HepG2 (cell line): ENCODE results near the gene ITLN1. TPM values are rescaled to one million over a fixed set of nuclear protein-coding genes. Genes with fewer than 3 reads are reported as not detected.

Source experiments
- ATAC-seq: fragments of 200-7000 bp; cut with Tn5 transposase; 3 replicates; pipeline ENCODE4 v1.9.1; 2020; ENCODE audit warnings: mild to moderate bottlenecking, moderate library complexity
- BruUV-seq: library from RNA; stranded (reverse); fragments of 400-500 nt; replicated peaks from 2 replicates; lab custom pipeline; 2021; lab: Mats Ljungman, UMichigan
- CTCF ChIA-PET: fragments of 300-600 bp; formaldehyde crosslinking; extraction: SDS; loops from one replicate; lab custom pipeline; 2021; ENCODE audit warnings: low total read pairs, inconsistent platforms, low intra/inter-chr PET ratio; lab: Yijun Ruan, JAX
- POLR2A ChIA-PET: fragments of 350-600 bp; sonication (Branson Sonifier 250); formaldehyde crosslinking; loops from one replicate; lab custom pipeline; 2020; ENCODE audit warnings: antibody characterized with exemption, inconsistent platforms; lab: Yijun Ruan, JAX
- DNase-seq: peaks from one replicate; pipeline ENCODE4 v3.0.0-alpha.2; 2015; ENCODE audit warnings: low spot score
- FAIRE-seq: peaks from 3 replicates; lab custom pipeline; 2011; peaks lifted over from hg19 to GRCh38; lab: Jason Lieb, UNC
- H2AFZ ChIP-seq: one replicate; pipeline ENCODE4 v1.6.1; 2011; ENCODE audit warnings: low read length, inconsistent platforms
- H3K27ac ChIP-seq: fragments of 300-600 bp; 3 replicates; pipeline ENCODE4 v1.8.0; 2011; ENCODE audit warnings: mixed run types, mild to moderate bottlenecking, mixed read lengths, low read length, inconsistent platforms; ENCODE audit not compliant: insufficient read depth; ENCODE audit errors: extremely low read length
- H3K27me3 ChIP-seq, 2 experiments: fragments of 200-600 bp in 1 of 2; 2 replicates in 1 of 2; 3 replicates in 1 of 2; pipeline versions ENCODE4 v1.6.0 to v1.8.0; 2011; ENCODE audit warnings: low read length in 2 of 2, mild to moderate bottlenecking in 2 of 2, moderate library complexity in 2 of 2, inconsistent platforms in 1 of 2; ENCODE audit not compliant: insufficient read depth in 2 of 2, control insufficient read depth in 1 of 2
- H3K36me3 ChIP-seq, 2 experiments: fragments of 200-600 bp in 1 of 2; replicated peaks in 1 of 2; 2 replicates in 1 of 2; 3 replicates in 1 of 2; pipeline versions ENCODE4 v1.5.1 to v1.8.0; 2011; ENCODE audit warnings: low read length in 2 of 2, inconsistent platforms in 1 of 2; ENCODE audit not compliant: insufficient read depth in 2 of 2, control insufficient read depth in 1 of 2
- H3K4me1 ChIP-seq: 2 replicates; pipeline ENCODE4 v1.5.1; 2012; ENCODE audit warnings: low read length, inconsistent platforms; ENCODE audit not compliant: insufficient read depth
- H3K4me2 ChIP-seq: 2 replicates; pipeline ENCODE4 v1.6.0; 2011; ENCODE audit warnings: low read depth, low read length, inconsistent platforms
- H3K4me3 ChIP-seq, 3 experiments: fragments of 200-600 bp in 1 of 3; sonication (generic), shearing (Covaris generic) in 1 of 3; replicated peaks in 1 of 3; 2 replicates each; pipeline ENCODE4 v1.5.1; 2011 to 2016; ENCODE audit warnings: low read length in 3 of 3, inconsistent platforms in 2 of 3, low read depth in 2 of 3, mild to moderate bottlenecking in 2 of 3, control low read depth in 1 of 3, mixed read lengths in 1 of 3; ENCODE audit not compliant: insufficient read depth in 1 of 3
- H3K79me2 ChIP-seq: one replicate; pipeline ENCODE4 v1.6.1; 2011; ENCODE audit warnings: low read length, inconsistent platforms; ENCODE audit not compliant: insufficient read depth
- H3K9ac ChIP-seq: 2 replicates; pipeline ENCODE4 v1.6.0; 2011; ENCODE audit warnings: mild to moderate bottlenecking, low read depth, low read length, inconsistent platforms; ENCODE audit not compliant: insufficient read depth
- H3K9me3 ChIP-seq: 2 replicates; pipeline ENCODE4 v1.5.1; 2012; ENCODE audit warnings: mild to moderate bottlenecking, low read length
- H4K20me1 ChIP-seq: 2 replicates; pipeline ENCODE4 v1.6.0; 2011; ENCODE audit warnings: inconsistent platforms, mild to moderate bottlenecking, low read length, moderate library complexity; ENCODE audit not compliant: insufficient read depth
- HBP1 ChIP-seq: IDR thresholded peaks from 2 replicates; pipeline ENCODE4 v1.6.1; 2016; ENCODE audit warnings: low read depth, control low read depth
- MXI1 ChIP-seq: IDR thresholded peaks from 3 replicates; pipeline ENCODE4 v1.6.1; 2012; ENCODE audit warnings: low read depth, low read length, inconsistent platforms, borderline replicate concordance
- PCBP2 ChIP-seq: fragments of 200-400 bp; formaldehyde crosslinking; optimal IDR thresholded peaks from 2 replicates; pipeline ENCODE3; 2018; ENCODE audit warnings: low read length, low read depth; ENCODE audit not compliant: poor library complexity, severe bottlenecking
- RXRA ChIP-seq: sonication (generic); formaldehyde crosslinking; IDR thresholded peaks from 2 replicates; pipeline ENCODE4 v1.5.1; 2020; ENCODE audit warnings: missing genetic modification reagents
- ZIK1 ChIP-seq: sonication (generic); formaldehyde crosslinking; IDR thresholded peaks from 2 replicates; pipeline ENCODE4 v1.5.0; 2020; ENCODE audit warnings: mild to moderate bottlenecking, low read depth, missing genetic modification reagents, borderline replicate concordance
- ZNF12 ChIP-seq: sonication (generic); formaldehyde crosslinking; IDR thresholded peaks from 2 replicates; pipeline ENCODE4 v1.5.0; 2020; ENCODE audit warnings: missing genetic modification reagents
- ZNF143 ChIP-seq: sonication (generic); formaldehyde crosslinking; IDR thresholded peaks from 2 replicates; pipeline ENCODE4 v1.4.0; 2020; ENCODE audit warnings: missing genetic modification reagents
- ZNF337 ChIP-seq: sonication (generic); formaldehyde crosslinking; IDR thresholded peaks from 2 replicates; pipeline ENCODE4 v1.5.1; 2020; ENCODE audit warnings: missing genetic modification reagents, low read depth, mild to moderate bottlenecking, borderline replicate concordance
- ZNF547 ChIP-seq: sonication (generic); formaldehyde crosslinking; IDR thresholded peaks from 2 replicates; pipeline ENCODE4 v1.5.1; 2020; ENCODE audit warnings: mild to moderate bottlenecking, missing genetic modification reagents
- ZNF619 ChIP-seq: sonication (generic); formaldehyde crosslinking; IDR thresholded peaks from 2 replicates; pipeline ENCODE4 v1.4.0; 2020; ENCODE audit warnings: mild to moderate bottlenecking, missing genetic modification reagents
- in situ Hi-C: cut with HindIII; loops from 2 replicates; pipeline ENCODE4 v1.10.0; 2017; ENCODE audit warnings: low pct_unique_long_range_greater_than_20kb; ENCODE audit not compliant: extremely low pct_ligation_motif_present
- intact Hi-C: fragments of 100-400 bp; cut with micrococcal nuclease; formaldehyde crosslinking; loops from one replicate; pipeline ENCODE4 v1.10.0; 2022; ENCODE audit not compliant: unreplicated experiment
- polyA plus RNA-seq, 8 experiments: library from polyadenylated mRNA; depleted of rRNA in 3 of 8; stranded (reverse) in 7 of 8; unstranded in 1 of 8; fragments of >200 nt; fragmentation: Illumina TruSeq in 4 of 8; extraction: Trizol in 4 of 8; gene quantifications; 2 replicates each; pipeline versions ENCODE4 v1.2.1 to v1.2.3, GENCODE V29; 2011 to 2016; ENCODE audit warnings: low read depth in 4 of 8, missing spikeins in 1 of 8, mixed read lengths in 1 of 8; ENCODE audit not compliant: insufficient read depth in 1 of 8
- total RNA-seq, 5 experiments: library from RNA; depleted of rRNA; stranded (reverse); fragments of >200 nt; fragmentation: Illumina TruSeq; extraction: Trizol; gene quantifications; 2 replicates each; pipeline ENCODE4 v1.2.3, GENCODE V29; 2016; ENCODE audit warnings: low read depth in 1 of 5
- TF ChIP-seq, protein P1 (sequence below): sonication (generic); formaldehyde crosslinking; IDR thresholded peaks from 2 replicates; pipeline ENCODE4 v1.5.1; 2020; ENCODE audit warnings: mild to moderate bottlenecking, missing genetic modification reagents, borderline replicate concordance
- TF ChIP-seq, protein P2 (sequence below): sonication (generic); formaldehyde crosslinking; conservative IDR thresholded peaks from 2 replicates; pipeline ENCODE4 v1.4.0; 2020; ENCODE audit warnings: missing genetic modification reagents

The ITLN1 gene
- total and polyA plus RNA-seq, 2 of the 13 experiments (the other 11 are each of a cell fraction or from before 2014, with no cell fraction given): not detected

DNA sequence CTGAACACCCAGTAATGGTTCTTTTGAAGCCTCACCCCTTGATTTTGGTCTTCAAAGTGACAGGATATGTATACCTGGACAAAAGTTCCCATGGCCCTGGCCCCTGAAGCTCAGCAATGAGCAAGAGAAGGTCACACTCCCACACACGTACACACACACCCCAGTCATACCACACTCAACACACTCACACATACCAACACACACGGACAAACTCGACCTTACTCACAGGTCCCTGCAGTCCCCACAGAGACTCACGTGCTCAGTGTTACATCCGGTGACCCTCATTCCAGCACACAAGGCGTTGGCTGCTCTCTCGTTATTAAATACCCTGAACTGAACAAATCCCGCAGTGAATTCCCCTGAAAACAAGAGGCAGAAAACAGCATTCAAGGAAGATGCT lies 5.9 kb downstream of the ITLN1 start (continued):
- TF ChIP-seq, protein P1, sequence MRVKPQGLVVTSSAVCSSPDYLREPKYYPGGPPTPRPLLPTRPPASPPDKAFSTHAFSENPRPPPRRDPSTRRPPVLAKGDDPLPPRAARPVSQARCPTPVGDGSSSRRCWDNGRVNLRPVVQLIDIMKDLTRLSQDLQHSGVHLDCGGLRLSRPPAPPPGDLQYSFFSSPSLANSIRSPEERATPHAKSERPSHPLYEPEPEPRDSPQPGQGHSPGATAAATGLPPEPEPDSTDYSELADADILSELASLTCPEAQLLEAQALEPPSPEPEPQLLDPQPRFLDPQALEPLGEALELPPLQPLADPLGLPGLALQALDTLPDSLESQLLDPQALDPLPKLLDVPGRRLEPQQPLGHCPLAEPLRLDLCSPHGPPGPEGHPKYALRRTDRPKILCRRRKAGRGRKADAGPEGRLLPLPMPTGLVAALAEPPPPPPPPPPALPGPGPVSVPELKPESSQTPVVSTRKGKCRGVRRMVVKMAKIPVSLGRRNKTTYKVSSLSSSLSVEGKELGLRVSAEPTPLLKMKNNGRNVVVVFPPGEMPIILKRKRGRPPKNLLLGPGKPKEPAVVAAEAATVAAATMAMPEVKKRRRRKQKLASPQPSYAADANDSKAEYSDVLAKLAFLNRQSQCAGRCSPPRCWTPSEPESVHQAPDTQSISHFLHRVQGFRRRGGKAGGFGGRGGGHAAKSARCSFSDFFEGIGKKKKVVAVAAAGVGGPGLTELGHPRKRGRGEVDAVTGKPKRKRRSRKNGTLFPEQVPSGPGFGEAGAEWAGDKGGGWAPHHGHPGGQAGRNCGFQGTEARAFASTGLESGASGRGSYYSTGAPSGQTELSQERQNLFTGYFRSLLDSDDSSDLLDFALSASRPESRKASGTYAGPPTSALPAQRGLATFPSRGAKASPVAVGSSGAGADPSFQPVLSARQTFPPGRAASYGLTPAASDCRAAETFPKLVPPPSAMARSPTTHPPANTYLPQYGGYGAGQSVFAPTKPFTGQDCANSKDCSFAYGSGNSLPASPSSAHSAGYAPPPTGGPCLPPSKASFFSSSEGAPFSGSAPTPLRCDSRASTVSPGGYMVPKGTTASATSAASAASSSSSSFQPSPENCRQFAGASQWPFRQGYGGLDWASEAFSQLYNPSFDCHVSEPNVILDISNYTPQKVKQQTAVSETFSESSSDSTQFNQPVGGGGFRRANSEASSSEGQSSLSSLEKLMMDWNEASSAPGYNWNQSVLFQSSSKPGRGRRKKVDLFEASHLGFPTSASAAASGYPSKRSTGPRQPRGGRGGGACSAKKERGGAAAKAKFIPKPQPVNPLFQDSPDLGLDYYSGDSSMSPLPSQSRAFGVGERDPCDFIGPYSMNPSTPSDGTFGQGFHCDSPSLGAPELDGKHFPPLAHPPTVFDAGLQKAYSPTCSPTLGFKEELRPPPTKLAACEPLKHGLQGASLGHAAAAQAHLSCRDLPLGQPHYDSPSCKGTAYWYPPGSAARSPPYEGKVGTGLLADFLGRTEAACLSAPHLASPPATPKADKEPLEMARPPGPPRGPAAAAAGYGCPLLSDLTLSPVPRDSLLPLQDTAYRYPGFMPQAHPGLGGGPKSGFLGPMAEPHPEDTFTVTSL: no peak
- TF ChIP-seq ZNF547 (CRISPR knock-in tag): no peak

GRCh38 chr1:160877221-160877620 lies 7.8 kb downstream of the ITLN1 start:
- no peak overlapping the region for H3K4me3 ChIP-seq
- ATAC-seq (no peak), DNase-seq (no peak), FAIRE-seq (no peak)
- no peak overlapping the region for H3K4me2 ChIP-seq
- TF ChIP-seq ZNF337 (CRISPR knock-in tag): no peak
- TF ChIP-seq PCBP2: no peak
- TF ChIP-seq ZIK1 (CRISPR knock-in tag): no peak
- TF ChIP-seq ZNF12: no peak
- TF ChIP-seq ZNF143 (CRISPR knock-in tag): no peak
- no peak for TF ChIP-seq MXI1
- no peak for TF ChIP-seq ZNF619 (CRISPR knock-in tag)
- no peak for TF ChIP-seq HBP1 (CRISPR knock-in tag)
- no peak for TF ChIP-seq RXRA (CRISPR knock-in tag)
- TF ChIP-seq, protein P2, sequence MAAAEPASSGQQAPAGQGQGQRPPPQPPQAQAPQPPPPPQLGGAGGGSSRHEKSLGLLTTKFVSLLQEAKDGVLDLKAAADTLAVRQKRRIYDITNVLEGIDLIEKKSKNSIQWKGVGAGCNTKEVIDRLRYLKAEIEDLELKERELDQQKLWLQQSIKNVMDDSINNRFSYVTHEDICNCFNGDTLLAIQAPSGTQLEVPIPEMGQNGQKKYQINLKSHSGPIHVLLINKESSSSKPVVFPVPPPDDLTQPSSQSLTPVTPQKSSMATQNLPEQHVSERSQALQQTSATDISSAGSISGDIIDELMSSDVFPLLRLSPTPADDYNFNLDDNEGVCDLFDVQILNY (CRISPR knock-in tag): no peak
- H3K27me3 ChIP-seq: no peaks in the 10 kb centered on the region; a peak in 1 of 5 replicates
- no peaks in the 10 kb centered on the region for H3K79me2 ChIP-seq
- intact Hi-C loops: no loop called here
- H4K20me1 ChIP-seq: no peaks in the 10 kb centered on the region
- H3K4me1 ChIP-seq: no peaks in the 10 kb centered on the region
- no peak overlapping the region for H3K9ac ChIP-seq
- no TSS peak for BruUV-seq
- no peaks in the 10 kb centered on the region for H3K9me3 ChIP-seq
- H2AFZ ChIP-seq: no peak overlapping the region
- no peaks in the 10 kb centered on the region for H3K36me3 ChIP-seq
- ChIA-PET CTCF (no interaction called here), POLR2A (no interaction called here)
- H3K27ac ChIP-seq: no peak overlapping the region
- in situ Hi-C loops: no loop called here
